NCI-H146 treated with DMSO at 0.1 percent for 48 hours (cell line): ENCODE results near the gene STAM.
"Not testable (repeated sequence)": the region's sequence is repeated elsewhere in the genome, so short reads cannot be mapped to it uniquely, and the experiment has no call there.

Experiments
- DNase-seq: peaks from one replicate; lab custom pipeline; 2025; ENCODE audit not compliant: unreplicated experiment; lab: John Stamatoyannopoulos, UW

The STAM gene

DNA sequence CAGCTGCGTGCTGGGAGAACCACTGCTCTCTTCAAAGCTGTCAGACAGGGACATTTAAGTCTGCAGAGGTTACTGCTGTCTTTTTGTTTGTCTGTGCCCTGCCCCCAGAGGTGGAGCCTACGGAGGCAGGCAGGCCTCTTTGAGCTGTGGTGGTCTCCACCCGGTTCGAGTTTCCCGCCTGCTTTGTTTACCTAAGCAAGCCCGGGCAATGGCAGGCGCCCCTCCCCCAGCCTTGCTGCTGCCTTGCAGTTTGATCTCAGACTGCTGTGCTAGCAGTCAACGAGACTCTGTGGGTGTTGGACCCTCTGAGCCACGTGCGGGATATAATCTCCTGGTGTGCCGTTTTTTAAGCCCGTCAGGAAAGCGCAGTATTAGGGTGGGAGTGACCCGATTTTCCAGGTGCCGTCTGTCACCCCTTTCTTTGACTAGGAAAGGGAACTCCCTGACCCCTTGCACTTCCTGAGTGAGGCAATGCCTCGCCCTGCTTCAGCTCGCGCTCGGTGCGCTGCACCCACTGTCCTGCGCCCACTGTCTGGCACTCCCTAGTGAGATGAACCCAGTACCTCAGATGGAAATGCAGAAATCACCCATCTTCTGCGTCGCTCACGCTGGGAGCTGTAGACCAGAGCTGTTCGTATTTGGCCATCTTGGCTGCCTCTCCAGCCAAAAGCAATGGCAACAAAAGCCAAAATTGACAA lies 78.5 kb downstream of the STAM start:
- not testable (repeated sequence) for DNase-seq

DNA sequence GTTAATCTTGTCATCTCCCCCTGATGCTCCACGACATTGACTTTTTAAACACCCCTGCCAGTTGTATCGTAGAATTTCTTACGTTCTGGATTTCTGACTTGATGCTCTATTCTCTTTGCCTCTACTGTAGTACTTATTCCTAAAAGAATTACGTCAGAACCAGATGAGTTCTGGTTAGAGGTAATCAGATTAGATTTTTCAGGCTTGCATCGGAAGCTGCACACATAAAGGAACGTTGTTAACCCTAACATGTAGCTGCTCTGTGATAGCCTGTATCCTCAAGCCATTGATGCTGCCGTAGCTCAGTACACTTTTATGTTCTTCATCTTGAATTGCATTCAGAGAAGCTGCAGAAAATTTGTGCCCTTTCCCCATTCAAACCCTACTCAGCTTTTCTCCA lies 81.8 kb downstream of the STAM start:
- DNase-seq: no peak

DNA sequence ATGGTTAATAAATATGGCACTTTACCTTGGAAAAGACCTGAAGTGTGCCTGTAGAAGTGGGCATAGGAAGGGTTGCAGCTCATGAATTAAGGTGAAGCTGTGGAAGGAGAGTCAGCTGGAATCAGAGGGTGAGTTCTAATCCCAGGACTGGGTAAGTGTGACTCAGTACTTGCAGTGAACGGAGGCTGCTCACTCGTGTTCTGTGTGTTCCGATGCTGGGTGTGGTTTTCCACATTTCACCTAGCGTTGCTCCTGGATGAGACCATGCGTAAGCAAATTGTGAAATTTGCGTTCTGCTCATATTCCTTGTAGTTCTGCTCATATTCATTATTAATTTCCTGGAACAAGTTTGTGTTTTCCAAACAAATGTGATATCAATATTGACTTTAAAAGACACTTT lies 85.7 kb downstream of the STAM start:
- no peak for DNase-seq

DNA sequence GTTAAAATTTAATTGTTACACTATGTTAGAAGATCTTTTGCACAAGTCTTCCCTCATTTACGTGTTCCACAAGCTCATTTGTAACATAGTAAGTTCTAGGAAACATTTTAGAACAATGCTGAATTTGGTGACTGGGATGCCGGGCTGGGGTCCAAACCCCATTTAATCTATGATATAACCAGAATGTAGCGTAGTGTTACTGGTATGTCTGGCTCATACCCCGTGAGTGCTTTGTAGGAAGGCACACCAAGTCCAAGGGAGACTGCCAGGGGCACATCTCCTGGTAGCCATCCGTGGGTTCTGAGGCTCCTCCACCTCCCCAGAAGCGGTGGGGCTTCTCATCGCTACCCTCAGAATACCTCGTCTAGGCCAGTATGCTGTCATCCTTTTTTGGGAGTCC lies 86.7 kb downstream of the STAM start:
- DNase-seq: no peak

DNA sequence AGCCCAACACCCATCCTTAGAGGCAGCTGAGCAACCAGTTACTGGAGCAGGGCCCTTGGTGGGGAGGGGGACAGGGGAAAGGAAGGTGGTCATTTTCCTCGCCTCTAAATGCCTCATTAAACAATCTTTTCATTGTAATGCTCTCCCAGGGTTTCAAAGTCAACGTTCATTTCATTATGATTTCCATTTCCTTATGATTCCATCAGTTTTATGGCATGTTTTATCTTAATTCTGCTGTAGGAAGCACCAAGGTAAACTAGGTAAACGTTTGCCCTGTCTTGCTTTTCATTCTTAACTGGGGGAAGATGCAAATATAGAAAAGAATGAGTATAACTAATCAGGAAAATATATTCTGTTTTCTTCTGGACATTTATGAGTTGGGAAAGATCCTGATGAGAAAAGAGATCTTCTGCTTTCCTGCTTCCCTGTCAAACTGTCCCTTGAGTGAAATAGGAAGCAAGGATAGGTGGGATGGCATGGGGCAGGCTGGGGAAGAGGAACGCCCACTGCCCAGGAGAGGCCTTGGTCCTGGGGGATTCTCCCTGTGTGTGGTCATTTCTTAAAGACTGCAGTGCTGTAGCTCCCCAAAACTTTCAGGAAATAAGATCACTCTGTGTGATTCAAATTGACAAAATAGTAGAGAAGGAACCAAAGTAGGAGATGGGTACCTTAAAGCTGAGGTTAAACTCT lies 87.5 kb downstream of the STAM start:
- DNase-seq: no peak

DNA sequence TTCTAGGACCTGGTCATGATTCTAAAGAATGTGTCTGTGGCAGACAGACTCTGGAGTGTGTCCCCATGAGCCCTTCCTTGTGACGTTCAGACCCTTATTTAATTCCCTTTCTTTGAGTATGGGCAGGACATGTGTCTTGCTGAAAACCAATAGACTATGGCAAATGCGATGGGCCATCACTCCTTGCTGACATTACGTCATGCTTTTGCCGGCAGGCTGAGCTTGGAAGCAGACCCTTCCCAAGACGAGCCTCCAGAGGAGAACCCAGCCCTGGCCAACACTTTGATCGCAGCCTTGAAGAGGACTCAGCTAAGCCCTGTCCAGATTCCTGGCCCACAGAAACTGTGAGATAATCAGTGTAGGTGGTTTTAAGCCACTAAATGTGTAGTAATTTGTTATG lies 89.7 kb downstream of the STAM start:
- DNase-seq: no peak

DNA sequence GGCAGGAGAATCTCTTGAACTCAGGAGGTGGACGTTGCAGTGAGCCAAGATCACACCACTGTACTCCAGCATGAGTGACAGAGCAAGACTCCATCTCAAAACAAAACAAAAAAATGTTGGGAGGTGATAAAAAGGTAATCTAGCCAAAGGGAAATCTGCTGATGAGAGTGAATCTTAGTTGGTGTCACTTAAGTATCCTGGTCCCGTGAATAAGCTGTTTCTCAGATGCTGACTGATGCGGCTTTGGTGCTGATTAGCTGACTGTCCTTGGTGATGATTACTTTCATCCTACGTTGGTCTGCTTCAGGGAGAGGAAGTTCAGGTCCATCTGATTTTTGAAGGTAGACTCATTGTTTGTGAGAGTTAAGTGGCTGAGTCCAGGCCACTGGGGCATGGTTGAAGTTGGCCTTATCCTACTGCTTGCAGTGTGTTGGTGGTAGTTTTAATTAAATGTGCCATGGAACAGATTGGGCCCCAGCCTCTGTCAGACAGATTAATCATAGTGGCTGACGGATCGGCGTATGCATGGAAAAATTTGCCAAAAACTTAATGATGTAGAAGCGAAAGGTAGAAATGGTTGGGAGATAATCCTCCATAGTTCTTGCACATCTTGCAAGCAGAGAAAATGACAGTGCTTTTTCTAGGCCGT lies 90.6 kb downstream of the STAM start:
- no peak for DNase-seq

DNA sequence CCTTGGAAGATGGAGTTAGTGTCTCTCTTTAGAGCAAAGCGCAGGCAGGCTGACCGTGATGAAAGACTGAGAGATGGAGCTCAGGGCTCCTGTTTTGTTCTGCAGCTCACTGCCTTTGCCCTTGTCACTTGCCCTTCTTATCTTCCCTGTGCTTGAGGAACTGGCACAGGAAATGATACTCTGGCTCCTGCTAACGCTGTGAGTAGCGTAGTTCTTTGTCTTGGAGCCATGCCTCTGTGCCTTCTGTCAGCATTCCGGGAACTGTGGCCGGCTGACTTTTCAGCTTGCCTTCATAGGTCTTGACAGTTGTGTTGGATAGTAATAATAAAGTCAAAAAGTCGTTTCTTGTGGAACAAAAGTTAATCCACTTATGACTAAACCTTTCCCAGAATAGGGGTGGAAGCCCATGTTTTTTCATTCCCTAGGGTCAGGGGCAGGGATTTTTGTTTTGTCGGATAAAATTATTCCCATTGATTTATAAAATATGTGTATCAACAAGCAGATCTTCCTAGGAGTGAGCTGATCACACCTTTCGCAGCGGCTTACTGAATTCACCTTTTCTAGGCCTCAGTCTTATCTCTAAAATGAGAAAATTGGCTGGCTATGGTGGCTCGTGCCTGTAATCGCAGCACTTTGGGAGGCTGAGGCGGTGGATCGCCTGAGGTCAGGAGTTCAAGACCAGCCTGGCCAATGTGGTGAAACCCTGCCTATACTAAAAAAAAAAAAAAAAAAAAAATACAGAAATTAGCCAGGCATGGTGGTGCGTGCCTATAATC lies 91.4 kb downstream of the STAM start:
- DNase-seq: no peak

DNA sequence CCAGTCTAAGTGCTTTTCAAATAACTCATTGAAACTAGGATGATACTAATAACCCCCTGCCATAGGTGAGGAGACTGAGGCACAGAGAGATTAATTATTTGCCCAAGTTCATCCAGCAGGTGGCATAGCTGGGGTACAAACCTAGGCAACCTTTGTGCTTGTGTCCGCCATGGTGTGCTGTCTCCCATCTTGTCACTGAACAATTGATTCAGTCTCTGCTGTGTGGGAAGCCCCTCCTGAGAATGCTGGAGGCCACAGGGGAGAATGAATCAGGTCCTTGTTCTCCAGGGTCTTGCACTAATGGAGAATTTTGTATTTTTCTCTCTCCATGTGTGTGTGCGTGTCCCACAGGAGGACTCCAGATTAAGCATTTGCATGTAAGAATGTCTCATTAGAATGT lies 92.3 kb downstream of the STAM start:
- DNase-seq: no peak

DNA sequence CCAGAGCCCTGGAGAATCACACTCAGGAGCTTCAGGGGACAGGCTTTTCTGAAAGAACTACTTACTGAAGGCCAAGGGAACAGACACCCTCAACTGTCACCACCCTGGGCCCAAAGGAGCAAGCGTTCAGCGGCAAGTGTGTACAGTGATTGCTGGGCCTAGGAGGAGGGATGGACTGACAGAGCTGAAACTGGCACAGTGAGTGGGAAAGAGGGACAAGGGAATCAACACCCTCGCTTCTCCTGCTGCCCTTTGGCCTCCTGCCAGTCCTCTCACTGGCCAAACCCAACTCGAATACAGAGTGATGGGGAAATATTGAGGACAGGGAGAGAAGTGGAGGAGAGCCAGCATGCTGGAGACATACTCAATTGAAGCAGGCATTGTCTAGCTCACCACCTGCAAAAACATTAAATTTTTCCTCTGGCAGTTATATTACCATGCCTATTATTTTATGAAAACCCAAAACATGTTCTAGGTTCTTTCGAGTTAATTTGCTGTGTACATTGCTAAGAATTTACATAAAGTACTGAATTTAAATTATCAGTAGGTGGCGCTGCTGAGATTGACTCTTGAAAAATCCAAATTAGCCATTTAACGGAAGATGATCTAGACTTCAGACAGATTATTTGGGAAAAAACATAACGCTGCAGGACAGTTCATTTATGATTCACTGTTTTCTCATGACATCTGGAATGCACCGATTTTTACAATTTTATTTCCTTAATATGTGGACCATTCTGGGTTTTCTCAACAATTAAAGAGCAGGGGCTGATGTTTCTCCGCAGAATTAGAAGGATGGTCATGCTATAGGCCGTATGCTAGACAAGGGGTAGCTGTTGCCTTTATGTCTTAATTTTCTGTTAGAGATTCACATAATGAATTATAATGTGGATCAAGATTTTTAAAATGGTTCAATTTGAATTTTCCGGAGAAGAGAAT lies 93.3 kb downstream of the STAM start:
- DNase-seq: peak; percentile 36

DNA sequence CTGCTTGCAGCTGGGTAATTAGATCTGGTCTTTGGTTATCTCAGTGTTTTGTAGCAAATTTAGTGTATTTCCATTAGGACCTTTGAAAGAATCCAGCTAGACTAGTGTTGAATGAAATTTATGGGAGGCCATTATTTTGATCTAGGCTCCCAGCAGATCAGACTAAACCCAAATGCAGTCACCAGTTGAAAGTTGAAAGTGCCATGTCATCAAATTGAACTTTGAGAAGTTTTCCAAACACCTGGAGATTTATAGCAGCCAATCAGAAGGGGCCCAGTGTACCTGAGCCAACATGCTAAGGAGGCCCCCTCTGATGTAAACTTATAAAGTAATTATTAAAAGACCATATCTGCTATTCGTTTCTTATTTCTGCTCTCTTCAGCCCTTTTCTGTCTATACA lies 96.7 kb downstream of the STAM start:
- no peak for DNase-seq

DNA sequence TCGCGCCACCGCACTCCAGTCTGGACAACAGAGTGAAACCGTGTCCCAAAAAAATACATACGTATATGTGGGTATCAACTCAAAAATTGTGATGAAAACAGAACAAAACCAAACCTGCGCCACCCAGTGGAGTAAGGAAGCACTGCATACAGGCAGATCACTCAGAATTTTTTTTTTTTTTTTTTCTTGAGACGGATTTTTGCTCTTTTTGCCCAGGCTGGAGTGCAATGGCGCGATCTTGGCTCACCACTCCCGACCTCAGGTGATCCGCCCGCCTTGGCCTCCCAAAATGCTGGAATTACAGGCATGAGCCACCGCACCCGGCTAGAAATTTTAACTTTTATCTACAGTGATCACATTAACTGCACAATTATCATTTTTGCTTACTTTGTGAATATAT lies 99.0 kb downstream of the STAM start:
- peak; percentile 20 for DNase-seq

DNA sequence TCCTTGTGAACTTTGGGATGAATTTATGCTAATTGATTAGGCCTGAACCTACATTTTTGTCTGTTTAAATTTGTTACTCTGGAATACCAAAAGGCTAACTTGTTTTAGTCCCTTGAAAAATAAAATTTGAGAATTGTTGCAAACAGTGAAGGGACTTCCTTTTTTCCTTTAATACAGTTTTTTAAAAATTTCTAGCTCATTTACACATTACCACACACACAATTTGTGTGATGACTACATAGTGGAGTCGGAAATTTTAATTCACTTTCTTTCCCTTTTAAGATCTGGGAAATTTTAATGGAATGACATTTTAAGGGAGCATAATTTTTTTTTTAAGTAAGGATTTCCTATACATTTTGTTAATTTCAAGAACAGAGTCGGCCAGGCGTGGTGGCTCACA lies 99.5 kb downstream of the STAM start:
- DNase-seq: no peak

DNA sequence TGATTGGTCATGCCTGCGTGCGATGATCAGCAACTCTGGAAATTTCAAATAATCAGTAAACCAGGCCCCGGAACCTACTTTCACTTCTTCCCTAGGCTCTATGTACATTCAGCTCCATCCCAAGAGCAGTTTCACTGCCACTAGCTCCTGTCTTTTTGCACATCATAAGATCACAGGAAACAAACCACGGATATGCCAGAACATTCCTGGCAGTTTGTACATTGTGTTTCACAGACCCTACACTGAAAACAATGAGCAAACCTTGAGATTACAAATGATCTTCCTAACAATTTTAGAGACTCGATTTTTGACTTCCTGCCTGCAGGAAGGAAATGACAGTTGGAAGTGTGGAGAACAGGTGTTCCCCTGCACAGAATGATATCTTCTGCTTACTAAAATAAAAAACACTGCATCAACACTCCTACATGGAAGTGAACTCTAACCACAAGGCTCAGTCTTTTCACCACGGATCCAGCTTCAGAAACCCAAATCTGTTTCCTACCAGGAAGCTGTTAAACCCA lies 100.5 kb downstream of the STAM start:
- DNase-seq: no peak

DNA sequence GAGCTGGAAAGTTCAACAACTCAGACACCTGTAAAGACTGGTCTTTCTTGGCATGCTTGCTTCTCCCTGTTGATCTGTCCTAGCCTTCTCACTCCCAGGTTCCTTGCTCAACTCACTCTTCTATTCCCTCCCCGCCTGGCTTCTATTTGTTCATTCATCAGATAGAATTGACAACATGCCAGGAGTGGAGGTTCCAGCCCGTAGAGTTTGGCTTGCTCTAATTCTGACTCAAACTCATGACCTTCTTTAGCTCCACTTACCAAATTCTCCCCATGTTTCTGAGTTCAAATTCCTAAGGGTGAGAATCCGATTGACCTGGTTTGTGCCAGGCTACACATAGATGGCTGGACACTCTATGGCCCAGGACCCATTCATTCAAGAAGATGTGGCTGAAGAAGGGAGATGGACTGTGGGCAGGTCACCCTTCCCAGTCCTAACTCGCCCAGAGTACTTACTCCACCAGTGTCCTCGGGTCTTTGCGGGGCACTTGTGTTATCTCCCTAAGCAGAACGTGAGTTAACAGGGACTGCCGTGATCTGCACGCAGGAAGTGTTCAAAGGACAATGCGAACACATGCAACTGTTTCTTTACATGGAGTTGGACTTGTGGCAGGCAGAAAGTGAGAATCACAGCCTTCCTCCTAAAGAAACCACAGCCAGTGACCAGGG lies 104.1 kb downstream of the STAM start:
- no peak for DNase-seq

DNA sequence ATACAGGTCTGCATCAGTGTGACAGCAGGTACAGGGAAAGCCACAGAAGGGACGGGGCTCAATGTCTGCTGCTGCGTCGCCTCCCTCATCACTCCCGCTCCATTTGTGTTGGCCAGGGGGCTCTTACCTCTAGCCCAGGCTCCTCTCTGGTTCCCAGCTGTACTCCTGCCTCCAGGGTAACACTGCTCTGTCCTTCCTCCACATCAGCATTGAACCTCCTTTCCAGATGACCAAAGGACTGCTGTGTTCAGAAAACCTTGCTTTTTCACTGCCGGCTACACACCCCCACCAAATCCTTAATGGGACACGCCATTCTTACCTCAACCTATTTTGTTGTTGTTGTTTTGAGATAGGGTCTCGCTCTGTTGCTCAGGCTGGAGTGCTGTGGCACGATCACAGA lies 105.9 kb downstream of the STAM start:
- no peak for DNase-seq

DNA sequence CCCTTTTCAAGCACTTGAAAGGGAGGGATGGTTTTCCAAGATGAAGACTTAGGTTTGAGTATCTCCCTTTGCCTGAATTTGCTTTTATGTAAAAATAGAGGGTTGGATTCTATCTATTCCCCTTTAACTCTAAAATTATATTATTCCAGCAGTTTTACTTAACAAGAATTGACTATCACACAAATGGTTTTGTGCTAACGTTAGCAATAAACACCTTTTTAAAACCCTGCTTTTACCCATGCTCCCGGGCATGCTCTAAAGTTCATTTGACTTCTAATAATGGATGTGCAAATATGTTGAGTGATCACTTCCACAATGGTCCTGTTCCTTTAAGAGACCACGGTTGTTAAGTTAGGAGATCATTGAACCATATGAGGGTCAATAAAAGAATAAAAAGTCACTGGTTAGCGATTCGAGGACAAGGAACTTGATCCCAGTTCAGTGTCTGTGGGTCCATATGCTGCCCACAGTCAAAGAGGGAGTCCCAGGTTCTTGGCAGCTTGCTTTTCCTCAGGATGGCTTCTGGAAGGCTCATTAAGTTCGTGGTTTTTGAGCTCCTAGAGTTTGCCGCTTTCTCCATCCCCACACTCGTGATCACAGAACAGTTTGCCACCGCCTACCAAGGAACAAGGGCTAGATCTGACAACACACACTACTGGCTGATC lies 108.0 kb downstream of the STAM start, which contains the start of gene TMEM236:
TMEM236 (plus strand) TSS at position 421 of the 665 bp plus-strand sequence; CDS start at position 516, 95 bp downstream.
- DNase-seq: no peak

DNA sequence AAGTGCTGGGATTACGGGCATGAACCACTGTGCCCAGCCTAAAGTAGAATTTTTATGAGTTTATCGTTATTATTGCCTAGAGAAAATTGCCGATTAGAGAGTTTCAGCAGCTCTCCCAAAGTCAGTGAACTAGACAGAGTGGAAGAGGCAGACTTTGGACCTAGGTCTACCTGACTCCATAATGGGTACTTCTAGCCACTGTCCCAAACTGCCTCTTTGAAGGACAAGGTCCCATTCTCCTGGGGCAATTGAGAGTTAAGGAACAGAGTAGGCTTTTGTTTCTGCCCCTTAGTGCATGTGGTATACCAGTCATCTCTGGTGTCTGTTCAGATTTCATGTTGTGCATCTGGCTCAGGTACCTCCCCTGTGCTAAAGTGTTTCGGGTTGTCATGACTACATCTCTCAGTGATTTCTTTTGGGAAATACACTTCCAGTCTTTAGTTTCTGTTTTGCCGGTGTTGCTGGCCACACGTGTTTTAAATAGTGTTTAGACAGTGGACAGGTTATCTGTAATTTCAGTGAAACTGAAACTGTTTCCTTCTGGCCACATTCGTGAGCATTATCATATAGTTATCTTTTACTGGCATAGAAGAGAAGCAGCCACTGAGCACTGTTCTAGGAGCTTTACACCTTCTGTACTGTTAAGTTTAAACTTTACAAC lies 112.7 kb downstream of the STAM start:
- no peak for DNase-seq

DNA sequence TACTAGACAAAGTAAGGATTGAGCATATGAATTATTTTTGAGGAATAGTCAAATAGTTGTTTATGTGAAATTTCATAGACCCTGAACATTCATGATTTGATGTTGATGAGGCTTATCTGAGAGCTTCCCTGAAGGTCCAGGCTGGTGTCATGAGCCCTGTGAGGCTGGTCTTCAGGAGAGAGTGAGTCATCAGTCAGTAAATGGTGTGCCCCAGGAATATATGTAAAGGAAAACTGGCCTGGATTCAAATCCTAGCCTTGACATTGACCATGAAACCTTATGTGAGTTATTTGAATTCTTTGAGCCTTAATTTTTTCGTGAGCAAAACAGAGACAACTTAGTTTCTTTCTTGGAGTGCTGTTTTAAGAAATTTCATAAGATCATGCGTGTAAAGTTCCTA lies 114.2 kb downstream of the STAM start:
- no peak for DNase-seq
